ENCODE results near the gene SYNM. TPM values are rescaled to one million over a fixed set of nuclear protein-coding genes. Genes with fewer than 3 reads are reported as not detected.

Gene SYNM
- total and polyA plus RNA-seq, 2 donors from 2014 or later, result 4.5 to 23.2 TPM

- no peak for FAIRE-seq
- peak overlapping the region in 1 of 3 donors; percentile 15 for H3K4me3 ChIP-seq (ENCODE audit: low read length in 3 of 3)
- TF ChIP-seq CTCF (IDR thresholded peaks at IDR 0.05; ENCODE audit: borderline replicate concordance, extremely low read depth, insufficient read depth), result peak; percentile 85
- no peaks in the 10 kb centered on the region for H3K36me3 ChIP-seq (ENCODE audit: control insufficient read depth in 2 of 3, insufficient read depth in 3 of 3, low read length in 3 of 3)
- peaks cover 6% of the 10 kb centered on the region for H3K27me3 ChIP-seq (ENCODE audit: control insufficient read depth, insufficient read depth, low read length)
- no peaks in the 10 kb centered on the region for H3K9me3 ChIP-seq (ENCODE audit: control insufficient read depth in 2 of 3, insufficient read depth in 1 of 3, low read length in 3 of 3)
- no peak overlapping the region for H3K9ac ChIP-seq (ENCODE audit: low read length in 3 of 3)
- no peak overlapping the region for H3K27ac ChIP-seq (ENCODE audit: low read depth in 2 of 2, low read length in 2 of 2)
- DNase-seq, result peak; percentile 83 to 91 (median 84)
- intact Hi-C loops (cut with DNase I), result loop anchor here (5.0 kb wide), 1 partner anchor 112 kb away; no protein-coding TSS in a partner anchor
- H3K4me1 ChIP-seq (ENCODE audit: control insufficient read depth in 2 of 3, insufficient read depth in 2 of 3, low read depth in 1 of 3, low read length in 3 of 3), result no peaks in the 10 kb centered on the region
Observed at GRCh38 chr15:99100245-99101173, 4.4 kb upstream of the SYNM start.

- no peak for TF ChIP-seq CTCF (IDR thresholded peaks at IDR 0.05; ENCODE audit: borderline replicate concordance, extremely low read depth, insufficient read depth)
- peaks cover 9% of the 10 kb centered on the region for H3K27me3 ChIP-seq (ENCODE audit: control insufficient read depth, insufficient read depth, low read length)
Observed at GRCh38 chr15:99101501-99101900, 3.4 kb upstream of the SYNM start.

GRCh38 chr15:99102332-99103235 is 2.3 kb upstream of the SYNM start:
- intact Hi-C loops (cut with DNase I), result loop anchor here (5.0 kb wide), 1 partner anchor 110 kb away; no protein-coding TSS in a partner anchor
- TF ChIP-seq CTCF (IDR thresholded peaks at IDR 0.05; ENCODE audit: borderline replicate concordance, extremely low read depth, insufficient read depth), result no peak
- H3K9me3 ChIP-seq (ENCODE audit: control insufficient read depth in 2 of 3, insufficient read depth in 1 of 3, low read length in 3 of 3), result no peaks in the 10 kb centered on the region
- DNase-seq, result peak in 4 of 5 donors; percentile 43 to 68 (median 64)
- peaks cover 0 to 4% (median 0%) of the 10 kb centered on the region in 3 donors for H3K4me1 ChIP-seq (ENCODE audit: control insufficient read depth in 2 of 3, insufficient read depth in 2 of 3, low read depth in 1 of 3, low read length in 3 of 3)
- no peak overlapping the region for H3K4me3 ChIP-seq (ENCODE audit: low read length in 3 of 3)
- H3K9ac ChIP-seq (ENCODE audit: low read length in 3 of 3), result no peak overlapping the region
- no peaks in the 10 kb centered on the region for H3K36me3 ChIP-seq (ENCODE audit: control insufficient read depth in 2 of 3, insufficient read depth in 3 of 3, low read length in 3 of 3)
- H3K27ac ChIP-seq (ENCODE audit: low read depth in 2 of 2, low read length in 2 of 2), result no peak overlapping the region
- H3K27me3 ChIP-seq (ENCODE audit: control insufficient read depth, insufficient read depth, low read length), result peaks cover 11% of the 10 kb centered on the region
- FAIRE-seq, result no peak

More at GRCh38 chr15:99101501-99101900, 3.4 kb upstream of the SYNM start:
- Histone ChIP-seq H3K9me3 (ENCODE audit: control insufficient read depth in 2 of 3, insufficient read depth in 1 of 3, low read length in 3 of 3) (no peaks in the 10 kb centered on the region), H3K9ac (ENCODE audit: low read length in 3 of 3) (no peak overlapping the region), H3K4me3 (ENCODE audit: low read length in 3 of 3) (no peak overlapping the region), H3K36me3 (ENCODE audit: control insufficient read depth in 2 of 3, insufficient read depth in 3 of 3, low read length in 3 of 3) (no peaks in the 10 kb centered on the region), H3K4me1 (ENCODE audit: control insufficient read depth in 2 of 3, insufficient read depth in 2 of 3, low read depth in 1 of 3, low read length in 3 of 3) (peaks cover 0 to 4% (median 0%) of the 10 kb centered on the region in 3 donors), H3K27ac (ENCODE audit: low read depth in 2 of 2, low read length in 2 of 2) (no peak overlapping the region)
- intact Hi-C loops (cut with DNase I), result loop anchor here (5.0 kb wide), 1 partner anchor 111 kb away; no protein-coding TSS in a partner anchor
- no peak for FAIRE-seq
- no peak for DNase-seq

All from kidney (tissue), 14 donors.